AG04450 (cell line): ENCODE data around the gene PRKAG3. TPM values are rescaled to one million over a fixed set of nuclear protein-coding genes. Genes with fewer than 3 reads are reported as not detected.

Experiments
- CTCF ChIA-PET: fragments of 300-600, 350-600 bp; formaldehyde crosslinking; extraction: SDS; loops from one replicate; lab custom pipeline; 2022; ENCODE audit warnings: antibody characterized with exemption, inconsistent platforms; lab: Charles Lee
- POLR2A ChIA-PET: fragments of 350-600 bp; formaldehyde crosslinking; extraction: SDS; loops from one replicate; lab custom pipeline; 2021; ENCODE audit warnings: antibody characterized with exemption, inconsistent platforms; lab: Yijun Ruan, JAX
- DNase-seq: peaks from one replicate; pipeline ENCODE4 v3.0.0-alpha.2; 2011; ENCODE audit warnings: low read depth, low spot score
- H3K27ac ChIP-seq: one replicate; pipeline ENCODE4 v1.5.1; 2012; ENCODE audit warnings: low read depth, low read length, control low read depth
- H3K27me3 ChIP-seq: one replicate; pipeline ENCODE4 v1.6.0; 2012; ENCODE audit warnings: low read length; ENCODE audit not compliant: control insufficient read depth, insufficient read depth
- H3K4me3 ChIP-seq: 2 replicates; pipeline ENCODE4 v1.5.1; 2011; ENCODE audit warnings: mild to moderate bottlenecking, low read depth, low read length, control low read depth
- H3K9me3 ChIP-seq: 2 replicates; pipeline ENCODE4 v1.5.1; 2012; ENCODE audit warnings: low read length; ENCODE audit not compliant: control insufficient read depth, insufficient read depth
- CTCF ChIP-seq: IDR thresholded peaks from 2 replicates; pipeline ENCODE4 v1.5.1; 2011; ENCODE audit warnings: low read depth, low read length, control low read depth, inconsistent platforms
- polyA plus RNA-seq: library from polyadenylated mRNA; depleted of rRNA; stranded (reverse); fragments of >200 nt; gene quantifications from 2 replicates; pipeline ENCODE4 v1.2.3, GENCODE V29; 2011

Gene PRKAG3
- polyA plus RNA-seq, 1 experiment: not detected

GRCh38 chr2:218805627-218806026 is 26.0 kb downstream of the PRKAG3 start:
- no peak for TF ChIP-seq CTCF
- peak; percentile 20 for DNase-seq
- ChIA-PET POLR2A (interaction anchor here (0.6 to 1.0 kb wide), 2 partner anchors 34 to 39 kb away, joined by 3 to 9 read pairs; no protein-coding TSS in a partner anchor), CTCF (interaction anchor here (0.6 to 1.3 kb wide), 4 partner anchors 42 to 503 kb away, joined by 3 to 5 read pairs (median 3); no protein-coding TSS in a partner anchor)
- Histone ChIP-seq H3K27me3 (no peaks in the 10 kb centered on the region), H3K4me3 (no peak overlapping the region), H3K9me3 (no peaks in the 10 kb centered on the region), H3K27ac (peak overlapping the region; percentile 40)

GRCh38 chr2:218804817-218805216 is 26.8 kb downstream of the PRKAG3 start:
- no peak for DNase-seq
- H3K27me3 ChIP-seq: no peaks in the 10 kb centered on the region
- no peaks in the 10 kb centered on the region for H3K9me3 ChIP-seq
- H3K27ac ChIP-seq: no peak overlapping the region
- ChIA-PET CTCF (no interaction called here), POLR2A (no interaction called here)
- no peak for TF ChIP-seq CTCF
- no peak overlapping the region for H3K4me3 ChIP-seq

GRCh38 chr2:218802386-218802994 is 29.1 kb downstream of the PRKAG3 start:
- no peak overlapping the region for H3K4me3 ChIP-seq
- TF ChIP-seq CTCF: no peak
- CTCF ChIA-PET: interaction anchor here (0.7 kb wide), 1 partner anchor 9 kb away, joined by 4 read pairs; no protein-coding TSS in a partner anchor
- H3K27me3 ChIP-seq: no peaks in the 10 kb centered on the region
- H3K9me3 ChIP-seq: no peaks in the 10 kb centered on the region
- no peak overlapping the region for H3K27ac ChIP-seq
- no peak for DNase-seq
- POLR2A ChIA-PET: no interaction called here

- CTCF ChIA-PET: no interaction called here
- no peaks in the 10 kb centered on the region for H3K9me3 ChIP-seq
These were observed 31.6 kb downstream of the PRKAG3 start for GRCh38 chr2:218799990-218800389.

More at GRCh38 chr2:218799990-218800389, 31.6 kb downstream of the PRKAG3 start:
- no peak for DNase-seq
- TF ChIP-seq CTCF: no peak
- Histone ChIP-seq H3K4me3 (no peak overlapping the region), H3K27me3 (no peaks in the 10 kb centered on the region), H3K27ac (no peak overlapping the region)
- POLR2A ChIA-PET: no interaction called here
